AG09309 (cell line): ENCODE measurements around the gene XCL2.

Experiments
- DNase-seq: peaks from one replicate; pipeline ENCODE4 v3.0.0-alpha.2; 2010; ENCODE audit warnings: low read depth
- H3K4me3 ChIP-seq: 2 replicates; pipeline ENCODE4 v1.5.1; 2011; ENCODE audit warnings: mild to moderate bottlenecking, low read depth, low read length, moderate library complexity; ENCODE audit not compliant: control insufficient read depth
- TF ChIP-seq, protein P1 (sequence below): IDR thresholded peaks from 2 replicates; pipeline ENCODE4 v1.5.1; 2011; ENCODE audit warnings: mild to moderate bottlenecking, low read depth, low read length, inconsistent platforms; ENCODE audit not compliant: insufficient read depth, control insufficient read depth; ENCODE audit errors: missing control alignments

XCL2 gene

DNA sequence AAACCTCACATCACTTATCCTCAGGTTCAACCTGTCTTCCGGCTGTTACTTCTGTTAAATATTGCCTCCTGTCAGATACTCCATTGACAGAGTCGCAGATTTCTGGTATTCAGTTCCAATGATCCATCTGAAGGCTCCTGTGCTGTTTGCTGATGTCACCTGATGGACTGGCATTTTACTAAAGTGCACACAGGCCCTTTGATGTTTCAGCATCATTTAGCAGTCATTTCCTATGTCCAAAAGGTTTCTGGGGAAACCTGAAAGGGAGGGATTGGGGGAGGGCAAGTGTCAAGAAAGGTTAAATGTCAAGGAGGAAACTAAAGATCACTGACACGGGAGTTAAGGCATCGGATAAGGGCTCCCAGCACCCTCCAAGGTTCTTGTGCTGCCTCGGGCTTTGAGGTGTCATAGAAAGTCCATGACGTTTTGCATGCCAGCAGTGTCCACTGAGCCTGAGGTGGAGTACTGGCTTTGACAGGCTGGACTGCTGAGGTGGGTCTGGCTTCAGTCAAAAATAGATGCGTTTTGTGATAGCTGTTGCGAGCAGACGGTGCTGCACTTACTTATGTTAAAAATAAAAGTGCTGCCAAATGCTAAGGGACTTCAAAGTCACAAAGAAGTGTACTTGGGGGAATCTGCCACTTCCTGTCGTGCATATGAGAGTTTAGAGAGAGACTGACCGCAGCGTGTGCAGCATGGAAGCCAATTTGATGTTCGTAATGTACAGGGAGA lies 30.8 kb downstream of the XCL2 start:
- no peak overlapping the region for H3K4me3 ChIP-seq
- no peak for DNase-seq
- TF ChIP-seq, protein P1, sequence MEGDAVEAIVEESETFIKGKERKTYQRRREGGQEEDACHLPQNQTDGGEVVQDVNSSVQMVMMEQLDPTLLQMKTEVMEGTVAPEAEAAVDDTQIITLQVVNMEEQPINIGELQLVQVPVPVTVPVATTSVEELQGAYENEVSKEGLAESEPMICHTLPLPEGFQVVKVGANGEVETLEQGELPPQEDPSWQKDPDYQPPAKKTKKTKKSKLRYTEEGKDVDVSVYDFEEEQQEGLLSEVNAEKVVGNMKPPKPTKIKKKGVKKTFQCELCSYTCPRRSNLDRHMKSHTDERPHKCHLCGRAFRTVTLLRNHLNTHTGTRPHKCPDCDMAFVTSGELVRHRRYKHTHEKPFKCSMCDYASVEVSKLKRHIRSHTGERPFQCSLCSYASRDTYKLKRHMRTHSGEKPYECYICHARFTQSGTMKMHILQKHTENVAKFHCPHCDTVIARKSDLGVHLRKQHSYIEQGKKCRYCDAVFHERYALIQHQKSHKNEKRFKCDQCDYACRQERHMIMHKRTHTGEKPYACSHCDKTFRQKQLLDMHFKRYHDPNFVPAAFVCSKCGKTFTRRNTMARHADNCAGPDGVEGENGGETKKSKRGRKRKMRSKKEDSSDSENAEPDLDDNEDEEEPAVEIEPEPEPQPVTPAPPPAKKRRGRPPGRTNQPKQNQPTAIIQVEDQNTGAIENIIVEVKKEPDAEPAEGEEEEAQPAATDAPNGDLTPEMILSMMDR: no peak

GRCh38 chr1:168509875-168510791 lies 33.7 kb downstream of the XCL2 start:
- no peak for DNase-seq
- no peak overlapping the region for H3K4me3 ChIP-seq
- TF ChIP-seq, protein P1: no peak

GRCh38 chr1:168509210-168509609 lies 34.6 kb downstream of the XCL2 start:
- H3K4me3 ChIP-seq: no peak overlapping the region
- no peak for DNase-seq
- TF ChIP-seq, protein P1: no peak

GRCh38 chr1:168507828-168508227 lies 36.0 kb downstream of the XCL2 start:
- no peak overlapping the region for H3K4me3 ChIP-seq
- no peak for DNase-seq
- TF ChIP-seq, protein P1: no peak

DNA sequence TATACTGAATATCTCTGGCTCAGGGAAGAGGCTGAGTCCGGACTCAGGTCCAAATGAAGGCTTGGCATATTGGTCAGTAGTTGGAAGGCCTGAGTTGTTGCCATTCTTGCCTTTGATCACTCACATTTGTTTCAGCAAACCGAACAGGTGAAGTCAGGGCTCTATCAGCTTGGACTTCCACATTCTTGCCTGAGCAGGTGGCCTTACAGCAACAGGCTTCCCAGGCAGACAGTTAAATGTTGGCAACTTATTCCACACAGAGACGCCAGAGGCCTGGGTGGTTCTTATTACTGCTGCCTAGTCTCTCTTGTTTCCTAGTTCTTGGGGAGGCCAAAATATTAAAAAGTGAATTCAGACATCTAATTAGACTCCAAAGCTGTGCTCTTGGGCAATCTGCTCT lies 36.6 kb downstream of the XCL2 start:
- no peak for DNase-seq
- H3K4me3 ChIP-seq: no peak overlapping the region
- TF ChIP-seq, protein P1: no peak

DNA sequence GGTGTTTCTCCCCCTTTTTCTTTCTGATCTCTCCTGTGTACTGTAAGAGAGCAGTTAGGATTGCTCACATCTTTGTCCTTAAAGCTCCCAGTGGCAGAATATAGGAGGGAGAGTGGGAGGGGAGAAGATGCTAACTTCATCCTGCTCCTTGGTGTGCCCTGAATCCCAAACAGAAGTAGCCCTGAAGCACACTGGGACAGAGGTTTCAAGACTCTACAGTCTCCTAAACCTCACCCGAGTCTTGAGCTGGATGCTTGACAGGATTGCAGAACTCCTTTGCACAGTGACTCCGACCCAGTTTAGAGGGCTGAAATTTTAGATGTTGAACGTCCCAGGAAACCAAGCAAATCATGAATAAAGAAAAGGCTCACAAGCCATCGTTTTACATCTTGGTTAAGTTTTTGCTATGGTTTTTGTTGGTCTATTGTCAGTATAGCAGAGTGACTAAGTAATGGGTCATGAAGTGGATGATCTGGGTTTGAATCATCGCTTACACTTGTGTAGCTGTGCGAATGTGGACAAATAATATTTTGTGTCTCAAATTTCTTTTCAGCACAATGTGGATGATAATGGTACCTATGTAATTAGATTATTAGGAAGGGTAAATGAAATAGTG lies 37.5 kb downstream of the XCL2 start:
- DNase-seq: peak; percentile 23
- TF ChIP-seq, protein P1: no peak
- no peak overlapping the region for H3K4me3 ChIP-seq
